ENCODE results near the gene ARHGEF38. TPM values are rescaled to one million over a fixed set of nuclear protein-coding genes. Genes with fewer than 3 reads are reported as not detected.

ARHGEF38 gene
- total RNA-seq, 1 donor from 2014 or later = 1.6 TPM

- H3K4me3 Mint-ChIP-seq (ENCODE audit: low read depth) = no peak overlapping the region
- no peaks in the 10 kb centered on the region for H3K9me3 Mint-ChIP-seq (ENCODE audit: low read depth)
- TF ChIP-seq CTCF (IDR thresholded peaks at IDR 0.05; ENCODE audit: unreplicated experiment) = no peak
- peaks cover 8% of the 10 kb centered on the region for H3K4me1 Mint-ChIP-seq (ENCODE audit: low read depth)
- no peak overlapping the region for H3K27ac Mint-ChIP-seq
- no peaks in the 10 kb centered on the region for H3K36me3 Mint-ChIP-seq (ENCODE audit: insufficient read depth)
- no peak for DNase-seq (ENCODE audit: low spot score, unreplicated experiment)
- H3K27me3 Mint-ChIP-seq = no peaks in the 10 kb centered on the region
Measured at GRCh38 chr4:105588252-105588651, 35.8 kb downstream of the ARHGEF38 start.

- Mint-ChIP-seq H3K4me3 (ENCODE audit: low read depth) (no peak overlapping the region), H3K27me3 (no peaks in the 10 kb centered on the region), H3K27ac (no peak overlapping the region), H3K36me3 (ENCODE audit: insufficient read depth) (no peaks in the 10 kb centered on the region), H3K9me3 (ENCODE audit: low read depth) (no peaks in the 10 kb centered on the region), H3K4me1 (ENCODE audit: low read depth) (peaks cover 15% of the 10 kb centered on the region)
- no peak for DNase-seq (ENCODE audit: low spot score, unreplicated experiment)
- no peak for TF ChIP-seq CTCF (IDR thresholded peaks at IDR 0.05; ENCODE audit: unreplicated experiment)
Measured at GRCh38 chr4:105591573-105591972, 39.2 kb downstream of the ARHGEF38 start.

GRCh38 chr4:105594099-105595010, 41.9 kb downstream of the ARHGEF38 start:
- no peak overlapping the region for H3K4me3 Mint-ChIP-seq (ENCODE audit: low read depth)
- H3K36me3 Mint-ChIP-seq (ENCODE audit: insufficient read depth) = no peaks in the 10 kb centered on the region
- no peak overlapping the region for H3K27ac Mint-ChIP-seq

GRCh38 chr4:105596684-105597083, 44.3 kb downstream of the ARHGEF38 start:
- DNase-seq (ENCODE audit: low spot score, unreplicated experiment) = no peak
- Mint-ChIP-seq H3K27ac (no peak overlapping the region), H3K27me3 (no peaks in the 10 kb centered on the region), H3K4me3 (ENCODE audit: low read depth) (no peak overlapping the region), H3K4me1 (ENCODE audit: low read depth) (peaks cover 14% of the 10 kb centered on the region), H3K9me3 (ENCODE audit: low read depth) (no peaks in the 10 kb centered on the region), H3K36me3 (ENCODE audit: insufficient read depth) (no peaks in the 10 kb centered on the region)
- TF ChIP-seq CTCF (IDR thresholded peaks at IDR 0.05; ENCODE audit: unreplicated experiment) = no peak

More at GRCh38 chr4:105594099-105595010, 41.9 kb downstream of the ARHGEF38 start:
- DNase-seq (ENCODE audit: low spot score, unreplicated experiment) = no peak
- Mint-ChIP-seq H3K4me1 (ENCODE audit: low read depth) (peaks cover 14% of the 10 kb centered on the region), H3K9me3 (ENCODE audit: low read depth) (no peaks in the 10 kb centered on the region), H3K27me3 (no peaks in the 10 kb centered on the region)
- TF ChIP-seq CTCF (IDR thresholded peaks at IDR 0.05; ENCODE audit: unreplicated experiment) = no peak

GRCh38 chr4:105598052-105598451, 45.6 kb downstream of the ARHGEF38 start:
- no peak for DNase-seq (ENCODE audit: low spot score, unreplicated experiment)
- Mint-ChIP-seq H3K27ac (no peak overlapping the region), H3K27me3 (no peaks in the 10 kb centered on the region), H3K4me1 (ENCODE audit: low read depth) (peaks cover 14% of the 10 kb centered on the region), H3K9me3 (ENCODE audit: low read depth) (no peaks in the 10 kb centered on the region), H3K4me3 (ENCODE audit: low read depth) (no peak overlapping the region), H3K36me3 (ENCODE audit: insufficient read depth) (no peaks in the 10 kb centered on the region)
- TF ChIP-seq CTCF (IDR thresholded peaks at IDR 0.05; ENCODE audit: unreplicated experiment) = no peak

Data from progenitor cell of endocrine pancreas (in vitro differentiated cells).